GM15510 (cell line): ENCODE measurements around the gene NLRC5.

Source experiments
- POLR2A ChIP-seq: IDR thresholded peaks from 3 replicates; pipeline ENCODE4 v1.6.1; 2011; ENCODE audit warnings: borderline replicate concordance; ENCODE audit not compliant: insufficient read length; ENCODE audit errors: extremely low read depth

The NLRC5 gene

GRCh38 chr16:57115514-57116182, 126.3 kb downstream of the NLRC5 start:
- TF ChIP-seq POLR2A: no peak

GRCh38 chr16:57118461-57119084, 129.2 kb downstream of the NLRC5 start:
- TF ChIP-seq POLR2A: no peak

- TF ChIP-seq POLR2A: no peak
These were observed 134.0 kb downstream of the NLRC5 start for GRCh38 chr16:57123216-57123973.

- TF ChIP-seq POLR2A: no peak
These were observed 134.8 kb downstream of the NLRC5 start for GRCh38 chr16:57123974-57124674.

GRCh38 chr16:57125376-57125775, 136.0 kb downstream of the NLRC5 start:
- no peak for TF ChIP-seq POLR2A

- no peak for TF ChIP-seq POLR2A
These were observed 136.6 kb downstream of the NLRC5 start for GRCh38 chr16:57125969-57126368.

GRCh38 chr16:57126411-57126810, 137.1 kb downstream of the NLRC5 start:
- no peak for TF ChIP-seq POLR2A

- no peak for TF ChIP-seq POLR2A
These were observed 137.8 kb downstream of the NLRC5 start for GRCh38 chr16:57127037-57127763.

- TF ChIP-seq POLR2A: no peak
These were observed 138.5 kb downstream of the NLRC5 start for GRCh38 chr16:57127836-57128235.

GRCh38 chr16:57128771-57129389, 139.5 kb downstream of the NLRC5 start:
- TF ChIP-seq POLR2A: no peak

- no peak for TF ChIP-seq POLR2A
These were observed 141.6 kb downstream of the NLRC5 start for GRCh38 chr16:57130950-57131321.

- no peak for TF ChIP-seq POLR2A
These were observed 142.1 kb downstream of the NLRC5 start for GRCh38 chr16:57131351-57131970.

- TF ChIP-seq POLR2A: no peak
These were observed 143.1 kb downstream of the NLRC5 start for GRCh38 chr16:57132470-57132869.

GRCh38 chr16:57133031-57133430, 143.7 kb downstream of the NLRC5 start:
- no peak for TF ChIP-seq POLR2A
